ENCODE data around the gene NR1H4.

Gene NR1H4

GRCh38 chr12:100576331-100577036, 102.8 kb downstream of the NR1H4 start (continued):
- TF ChIP-seq PATZ1 (tag by site-specific recombination; IDR thresholded peaks at IDR 0.05), result 0 out of 2 replicates have a peak, but pooled peaks have one; percentile 31
- no peak for TF ChIP-seq ZNF341 (tag by site-specific recombination; IDR thresholded peaks at IDR 0.05; ENCODE audit: low read depth)
- no peak; the same call in 1 of the 2 replicates for TF ChIP-seq ZNF394 (tag by site-specific recombination; IDR thresholded peaks at IDR 0.05; ENCODE audit: borderline replicate concordance)
- TF ChIP-seq ZNF423 (tag by site-specific recombination; IDR thresholded peaks at IDR 0.05), result no peak
- no peak for TF ChIP-seq AEBP2 (tag by site-specific recombination; IDR thresholded peaks at IDR 0.05; ENCODE audit: borderline replicate concordance)
- TF ChIP-seq, protein P1, sequence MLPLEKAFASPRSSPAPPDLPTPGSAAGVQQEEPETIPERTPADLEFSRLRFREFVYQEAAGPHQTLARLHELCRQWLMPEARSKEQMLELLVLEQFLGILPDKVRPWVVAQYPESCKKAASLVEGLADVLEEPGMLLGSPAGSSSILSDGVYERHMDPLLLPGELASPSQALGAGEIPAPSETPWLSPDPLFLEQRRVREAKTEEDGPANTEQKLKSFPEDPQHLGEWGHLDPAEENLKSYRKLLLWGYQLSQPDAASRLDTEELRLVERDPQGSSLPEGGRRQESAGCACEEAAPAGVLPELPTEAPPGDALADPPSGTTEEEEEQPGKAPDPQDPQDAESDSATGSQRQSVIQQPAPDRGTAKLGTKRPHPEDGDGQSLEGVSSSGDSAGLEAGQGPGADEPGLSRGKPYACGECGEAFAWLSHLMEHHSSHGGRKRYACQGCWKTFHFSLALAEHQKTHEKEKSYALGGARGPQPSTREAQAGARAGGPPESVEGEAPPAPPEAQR (tag by site-specific recombination; IDR thresholded peaks at IDR 0.05), result no peak
- TF ChIP-seq IKZF3 (tag by site-specific recombination; IDR thresholded peaks at IDR 0.05), result peak; percentile 61
- TF ChIP-seq GLIS2 (tag by site-specific recombination; IDR thresholded peaks at IDR 0.05), result no peak
- no peak for TF ChIP-seq ZNF426 (tag by site-specific recombination; IDR thresholded peaks at IDR 0.05)
- TF ChIP-seq, protein P2, sequence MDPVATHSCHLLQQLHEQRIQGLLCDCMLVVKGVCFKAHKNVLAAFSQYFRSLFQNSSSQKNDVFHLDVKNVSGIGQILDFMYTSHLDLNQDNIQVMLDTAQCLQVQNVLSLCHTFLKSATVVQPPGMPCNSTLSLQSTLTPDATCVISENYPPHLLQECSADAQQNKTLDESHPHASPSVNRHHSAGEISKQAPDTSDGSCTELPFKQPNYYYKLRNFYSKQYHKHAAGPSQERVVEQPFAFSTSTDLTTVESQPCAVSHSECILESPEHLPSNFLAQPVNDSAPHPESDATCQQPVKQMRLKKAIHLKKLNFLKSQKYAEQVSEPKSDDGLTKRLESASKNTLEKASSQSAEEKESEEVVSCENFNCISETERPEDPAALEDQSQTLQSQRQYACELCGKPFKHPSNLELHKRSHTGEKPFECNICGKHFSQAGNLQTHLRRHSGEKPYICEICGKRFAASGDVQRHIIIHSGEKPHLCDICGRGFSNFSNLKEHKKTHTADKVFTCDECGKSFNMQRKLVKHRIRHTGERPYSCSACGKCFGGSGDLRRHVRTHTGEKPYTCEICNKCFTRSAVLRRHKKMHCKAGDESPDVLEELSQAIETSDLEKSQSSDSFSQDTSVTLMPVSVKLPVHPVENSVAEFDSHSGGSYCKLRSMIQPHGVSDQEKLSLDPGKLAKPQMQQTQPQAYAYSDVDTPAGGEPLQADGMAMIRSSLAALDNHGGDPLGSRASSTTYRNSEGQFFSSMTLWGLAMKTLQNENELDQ (tag by site-specific recombination; IDR thresholded peaks at IDR 0.05; ENCODE audit: low read depth), result no peak
- no peak for TF ChIP-seq ZNF701 (tag by site-specific recombination; IDR thresholded peaks at IDR 0.05)
- TF ChIP-seq ZNF211 (tag by site-specific recombination; IDR thresholded peaks at IDR 0.05; ENCODE audit: low read depth), result no peak
- no peak for TF ChIP-seq BCL6B (tag by site-specific recombination; IDR thresholded peaks at IDR 0.05)
- TF ChIP-seq ZNF266 (tag by site-specific recombination; IDR thresholded peaks at IDR 0.05; ENCODE audit: low read depth), result no peak
- no peak for TF ChIP-seq ZNF26 (tag by site-specific recombination; IDR thresholded peaks at IDR 0.05)
- 0 out of 2 replicates have a peak, but pooled peaks have one; percentile 8 for TF ChIP-seq ZSCAN4 (tag by site-specific recombination; IDR thresholded peaks at IDR 0.05)
- TF ChIP-seq ZNF214 (tag by site-specific recombination; IDR thresholded peaks at IDR 0.05; ENCODE audit: borderline replicate concordance), result no peak
- 0 out of 2 replicates have a peak, but pooled peaks have one; percentile 37 for TF ChIP-seq ZFP69B (tag by site-specific recombination; IDR thresholded peaks at IDR 0.05)
- TF ChIP-seq ZNF184 (tag by site-specific recombination; IDR thresholded peaks at IDR 0.05), result peak; percentile 85
- no peak for TF ChIP-seq ZBTB10 (tag by site-specific recombination; IDR thresholded peaks at IDR 0.05)
- no peak for TF ChIP-seq ZNF561 (tag by site-specific recombination; IDR thresholded peaks at IDR 0.05; ENCODE audit: borderline replicate concordance)
- TF ChIP-seq EGR2 (tag by site-specific recombination; IDR thresholded peaks at IDR 0.05; ENCODE audit: low read depth), result no peak
- TF ChIP-seq HOXA7 (CRISPR knock-in tag; IDR thresholded peaks at IDR 0.05; ENCODE audit: borderline replicate concordance), result no peak
- TF ChIP-seq ZNF629 (tag by site-specific recombination; IDR thresholded peaks at IDR 0.05), result peak; percentile 97

Measured in HEK293 (cell line).